Measurements from ENCODE around the gene ADCYAP1R1.

Gene ADCYAP1R1

GRCh38 chr7:31043051-31043471 is 9.0 kb upstream of the ADCYAP1R1 start:
- DNase-seq (ENCODE audit: low spot score), result peak; percentile 45

GRCh38 chr7:31044529-31044928 is 7.6 kb upstream of the ADCYAP1R1 start:
- DNase-seq (ENCODE audit: low spot score), result no peak

DNA sequence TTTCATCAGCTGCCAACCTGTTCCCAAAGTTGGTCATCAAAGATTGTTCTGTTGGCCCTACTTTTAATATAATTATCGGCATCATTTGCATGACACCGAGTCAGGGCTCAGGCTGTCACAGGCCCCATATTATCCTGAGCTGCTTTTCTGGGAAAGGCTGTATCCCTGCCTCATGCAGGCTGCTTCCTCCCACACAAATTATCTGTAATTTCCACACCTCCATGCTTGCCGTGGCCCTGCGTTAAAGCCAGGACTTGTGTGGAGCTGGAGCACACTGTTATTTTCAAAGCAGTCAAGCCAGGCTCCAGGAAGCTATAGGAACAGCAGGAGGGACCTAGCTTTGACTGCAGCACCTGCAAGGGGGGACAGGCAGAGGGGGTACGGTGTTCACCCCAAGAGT is 5.4 kb upstream of the ADCYAP1R1 start:
- DNase-seq (ENCODE audit: low spot score), result no peak

- DNase-seq (ENCODE audit: low spot score), result no peak
Measured at GRCh38 chr7:31047313-31048146, 4.6 kb upstream of the ADCYAP1R1 start.

- no peak for DNase-seq (ENCODE audit: low spot score)
Measured at GRCh38 chr7:31049005-31049765, 2.9 kb upstream of the ADCYAP1R1 start.

DNA sequence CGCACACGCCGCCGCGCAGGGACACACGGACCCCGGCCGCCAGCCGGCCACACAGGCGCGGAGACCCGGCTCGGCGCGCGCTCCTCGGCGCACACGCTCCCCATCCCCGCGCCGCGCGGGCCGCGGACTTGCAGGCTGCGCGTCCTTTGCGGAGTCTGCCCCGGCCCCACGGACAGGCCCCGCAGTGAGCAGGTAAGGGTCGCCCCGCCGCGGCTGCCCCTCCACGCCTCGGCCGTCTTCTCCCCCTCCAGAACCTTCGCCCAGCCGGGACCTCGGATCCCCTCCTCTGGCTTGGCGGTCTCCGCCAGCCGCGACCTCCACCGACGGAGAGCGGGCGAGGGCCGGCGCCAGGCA is 356 bp downstream of the ADCYAP1R1 start:
- DNase-seq (ENCODE audit: low spot score), result no peak

- DNase-seq (ENCODE audit: low spot score), result no peak
Measured at GRCh38 chr7:31052841-31053601, 913 bp downstream of the ADCYAP1R1 start.

GRCh38 chr7:31053986-31054385 is 1.9 kb downstream of the ADCYAP1R1 start:
- DNase-seq (ENCODE audit: low spot score), result no peak

GRCh38 chr7:31054608-31055278 is 2.6 kb downstream of the ADCYAP1R1 start:
- no peak for DNase-seq (ENCODE audit: low spot score)

DNA sequence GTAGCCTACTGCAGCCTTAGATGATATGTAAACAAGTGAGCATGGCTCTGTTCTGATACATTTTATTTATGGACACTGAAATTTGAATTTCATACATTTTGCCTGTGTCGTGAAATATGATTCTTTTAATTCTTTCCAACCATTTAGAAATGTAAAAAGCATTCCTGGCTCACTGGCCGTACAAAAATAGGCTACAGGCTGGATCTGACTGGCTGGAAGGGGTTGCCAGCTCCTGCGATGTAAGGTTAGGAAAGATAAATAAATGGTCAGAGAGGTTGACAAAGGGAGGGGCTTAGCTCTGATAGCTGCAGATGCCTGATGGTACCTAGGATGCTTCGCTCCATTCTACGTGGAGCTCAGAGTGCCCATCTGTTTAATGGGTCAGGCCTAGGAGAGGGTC is 3.4 kb downstream of the ADCYAP1R1 start:
- DNase-seq (ENCODE audit: low spot score), result no peak

DNA sequence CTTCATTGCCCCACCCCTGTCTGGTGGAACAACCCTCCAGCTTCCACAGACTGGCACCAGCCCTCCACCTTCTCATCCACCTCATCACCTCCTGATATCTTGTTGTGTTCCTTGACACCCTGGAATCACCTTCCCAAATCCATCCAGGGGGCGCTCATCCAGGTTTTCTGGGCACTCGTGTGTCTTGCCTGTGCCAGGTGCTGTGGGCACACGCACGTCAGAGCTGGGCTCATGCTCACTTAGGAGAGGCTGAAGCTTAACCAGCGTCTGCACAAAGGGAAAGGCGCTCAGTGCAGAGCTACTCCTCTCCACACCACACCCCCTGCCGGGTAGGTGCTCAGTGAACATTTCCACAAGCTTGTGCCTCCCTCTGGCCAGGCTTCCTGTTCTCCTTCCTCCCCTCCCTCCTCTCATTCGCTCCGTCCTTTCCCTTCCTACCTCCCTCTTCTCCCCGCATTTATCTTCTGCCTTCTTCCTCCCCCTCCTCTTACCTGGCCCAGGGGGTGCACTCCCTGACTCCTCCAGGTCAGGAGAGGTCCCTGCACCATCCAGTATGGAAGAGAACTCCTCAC is 4.8 kb downstream of the ADCYAP1R1 start:
- no peak for DNase-seq (ENCODE audit: low spot score)

GRCh38 chr7:31058122-31058521 is 6.0 kb downstream of the ADCYAP1R1 start:
- DNase-seq (ENCODE audit: low spot score), result no peak

GRCh38 chr7:31058688-31059087 is 6.6 kb downstream of the ADCYAP1R1 start:
- no peak for DNase-seq (ENCODE audit: low spot score)

- no peak for DNase-seq (ENCODE audit: low spot score)
Measured at GRCh38 chr7:31059551-31059950, 7.4 kb downstream of the ADCYAP1R1 start.

DNA sequence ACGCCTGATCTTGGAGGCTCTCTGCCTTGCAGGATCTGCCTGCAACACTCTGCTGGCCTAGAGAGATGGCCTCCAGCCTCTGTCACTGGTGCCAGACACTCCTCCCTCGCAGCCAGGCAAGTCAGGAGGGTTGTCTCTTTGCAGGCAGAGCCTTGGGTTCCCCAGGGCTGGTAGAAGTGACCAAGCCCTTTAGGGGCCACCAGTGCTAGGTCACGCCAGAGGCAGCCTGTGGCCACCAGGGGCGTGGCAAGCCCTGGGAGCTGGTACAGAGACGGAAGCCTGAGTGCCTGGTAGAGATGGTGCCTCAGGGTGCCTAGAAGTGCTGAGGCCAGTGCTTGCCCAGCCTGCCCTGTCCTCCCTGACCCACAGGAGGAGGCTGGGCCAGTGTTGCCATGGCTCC is 9.1 kb downstream of the ADCYAP1R1 start:
- DNase-seq (ENCODE audit: low spot score), result no peak

DNA sequence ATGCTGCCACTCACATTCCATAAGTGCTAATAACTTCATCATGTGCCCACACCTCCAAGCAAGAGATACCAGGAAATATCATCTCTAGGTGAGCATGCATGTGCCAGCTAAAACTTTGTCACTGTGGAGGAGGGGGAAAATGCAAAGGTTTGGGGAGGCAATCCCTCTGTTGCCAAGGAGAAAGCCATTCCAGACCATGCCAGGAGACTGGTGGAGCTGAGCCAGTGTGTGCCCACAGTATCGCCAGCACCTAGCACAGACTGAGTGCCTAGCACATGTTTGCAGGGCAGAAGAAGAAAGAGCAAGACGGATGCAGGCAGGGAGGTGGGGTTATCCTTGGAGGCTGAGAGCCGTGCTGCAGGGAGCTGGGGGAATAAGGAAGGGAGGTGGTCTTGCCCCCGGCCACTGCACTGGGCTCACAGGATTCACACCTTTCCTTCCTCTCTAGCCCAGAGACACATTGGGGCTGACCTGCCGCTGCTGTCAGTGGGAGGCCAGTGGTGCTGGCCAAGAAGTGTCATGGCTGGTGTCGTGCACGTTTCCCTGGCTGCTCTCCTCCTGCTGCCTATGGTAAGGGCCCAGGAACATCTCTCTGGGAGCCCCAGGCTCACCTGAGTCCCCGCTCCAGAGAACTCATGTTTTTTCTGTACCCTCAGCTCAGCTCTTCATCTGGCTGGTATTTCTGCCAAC is 10.8 kb downstream of the ADCYAP1R1 start:
- no peak for DNase-seq (ENCODE audit: low spot score)

- DNase-seq (ENCODE audit: low spot score), result no peak
Measured at GRCh38 chr7:31065021-31065593, 13.0 kb downstream of the ADCYAP1R1 start.

GRCh38 chr7:31065840-31066239 is 13.7 kb downstream of the ADCYAP1R1 start:
- no peak for DNase-seq (ENCODE audit: low spot score)

- no peak for DNase-seq (ENCODE audit: low spot score)
Measured at GRCh38 chr7:31066516-31067130, 14.5 kb downstream of the ADCYAP1R1 start.

DNA sequence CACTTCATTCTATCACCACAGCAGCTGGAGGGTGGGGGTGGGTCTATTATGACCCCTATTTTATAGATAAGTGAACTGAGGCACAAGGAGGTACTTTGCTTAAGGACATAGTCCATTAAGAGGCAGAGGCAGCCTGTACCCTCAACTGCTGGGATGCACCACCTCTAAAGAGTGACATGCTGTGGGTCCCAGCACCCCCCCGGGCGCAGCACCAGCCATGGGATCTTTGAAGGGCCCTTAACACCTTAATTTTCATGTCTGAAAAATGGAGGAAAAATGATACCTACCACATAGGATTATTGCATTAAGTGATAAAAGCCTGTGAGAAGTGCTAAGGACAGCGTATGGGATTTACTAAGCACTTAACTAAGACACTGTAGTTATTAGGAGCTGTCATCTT is 15.4 kb downstream of the ADCYAP1R1 start:
- no peak for DNase-seq (ENCODE audit: low spot score)
